ENCODE results near the gene ZCWPW1.

ZCWPW1 gene

GRCh38 chr7:100411101-100411500, 17.4 kb downstream of the ZCWPW1 start:
- Histone ChIP-seq H4K20me1 (ENCODE audit: insufficient read depth, low read length) (no peaks in the 10 kb centered on the region), H3K9me3 (ENCODE audit: low read length) (no peaks in the 10 kb centered on the region), H3K27me3 (ENCODE audit: insufficient read depth, low read length) (peaks cover 6% of the 10 kb centered on the region; the same call in 1 of the 2 replicates), H3K4me1 (ENCODE audit: insufficient read depth, low read length, severe bottlenecking) (peaks cover 6% of the 10 kb centered on the region), H3K4me3 (ENCODE audit: low read depth, low read length, poor library complexity, severe bottlenecking) (no peak overlapping the region), H3K36me3 (ENCODE audit: insufficient read depth, low read length) (no peaks in the 10 kb centered on the region), H3K4me2 (ENCODE audit: low read length) (no peak overlapping the region), H2AFZ (ENCODE audit: low read length) (no peak overlapping the region), H3K9ac (ENCODE audit: low read length) (no peak overlapping the region), H3K27ac (ENCODE audit: low read depth, low read length, poor library complexity, severe bottlenecking) (no peak overlapping the region), H3K79me2 (ENCODE audit: insufficient read depth, low read length) (no peaks in the 10 kb centered on the region), H3F3A (ENCODE audit: insufficient read depth, low read length) (no peaks in the 10 kb centered on the region), H3K9me2 (ENCODE audit: low read depth, low read length) (no peaks in the 10 kb centered on the region)
- TF ChIP-seq, protein P1, sequence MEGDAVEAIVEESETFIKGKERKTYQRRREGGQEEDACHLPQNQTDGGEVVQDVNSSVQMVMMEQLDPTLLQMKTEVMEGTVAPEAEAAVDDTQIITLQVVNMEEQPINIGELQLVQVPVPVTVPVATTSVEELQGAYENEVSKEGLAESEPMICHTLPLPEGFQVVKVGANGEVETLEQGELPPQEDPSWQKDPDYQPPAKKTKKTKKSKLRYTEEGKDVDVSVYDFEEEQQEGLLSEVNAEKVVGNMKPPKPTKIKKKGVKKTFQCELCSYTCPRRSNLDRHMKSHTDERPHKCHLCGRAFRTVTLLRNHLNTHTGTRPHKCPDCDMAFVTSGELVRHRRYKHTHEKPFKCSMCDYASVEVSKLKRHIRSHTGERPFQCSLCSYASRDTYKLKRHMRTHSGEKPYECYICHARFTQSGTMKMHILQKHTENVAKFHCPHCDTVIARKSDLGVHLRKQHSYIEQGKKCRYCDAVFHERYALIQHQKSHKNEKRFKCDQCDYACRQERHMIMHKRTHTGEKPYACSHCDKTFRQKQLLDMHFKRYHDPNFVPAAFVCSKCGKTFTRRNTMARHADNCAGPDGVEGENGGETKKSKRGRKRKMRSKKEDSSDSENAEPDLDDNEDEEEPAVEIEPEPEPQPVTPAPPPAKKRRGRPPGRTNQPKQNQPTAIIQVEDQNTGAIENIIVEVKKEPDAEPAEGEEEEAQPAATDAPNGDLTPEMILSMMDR (IDR thresholded peaks at IDR 0.05; ENCODE audit: low read length), result no peak
- TF ChIP-seq EZH2 (IDR thresholded peaks at IDR 0.05; ENCODE audit: borderline replicate concordance, low read length), result no peak

GRCh38 chr7:100407285-100408180, 21.0 kb downstream of the ZCWPW1 start:
- H3K27ac ChIP-seq (ENCODE audit: low read depth, low read length, poor library complexity, severe bottlenecking), result no peak overlapping the region
- H3K9ac ChIP-seq (ENCODE audit: low read length), result no peak overlapping the region
- H3F3A ChIP-seq (ENCODE audit: insufficient read depth, low read length), result no peaks in the 10 kb centered on the region
- H3K4me3 ChIP-seq (ENCODE audit: low read depth, low read length, poor library complexity, severe bottlenecking), result no peak overlapping the region
- H3K27me3 ChIP-seq (ENCODE audit: insufficient read depth, low read length), result peaks cover 6% of the 10 kb centered on the region; the same call in 1 of the 2 replicates
- H2AFZ ChIP-seq (ENCODE audit: low read length), result no peak overlapping the region
- H3K9me2 ChIP-seq (ENCODE audit: low read depth, low read length), result no peaks in the 10 kb centered on the region
- H3K79me2 ChIP-seq (ENCODE audit: insufficient read depth, low read length), result no peaks in the 10 kb centered on the region
- no peaks in the 10 kb centered on the region for H4K20me1 ChIP-seq (ENCODE audit: insufficient read depth, low read length)
- H3K4me2 ChIP-seq (ENCODE audit: low read length), result no peak overlapping the region
- H3K36me3 ChIP-seq (ENCODE audit: insufficient read depth, low read length), result no peaks in the 10 kb centered on the region
- H3K9me3 ChIP-seq (ENCODE audit: low read length), result no peaks in the 10 kb centered on the region
- TF ChIP-seq, protein P1 (IDR thresholded peaks at IDR 0.05; ENCODE audit: low read length), result peak; percentile 80
- TF ChIP-seq EZH2 (IDR thresholded peaks at IDR 0.05; ENCODE audit: borderline replicate concordance, low read length), result no peak
- peaks cover 6% of the 10 kb centered on the region for H3K4me1 ChIP-seq (ENCODE audit: insufficient read depth, low read length, severe bottlenecking)

- Histone ChIP-seq H3K9me3 (ENCODE audit: low read length) (no peaks in the 10 kb centered on the region), H3K79me2 (ENCODE audit: insufficient read depth, low read length) (no peaks in the 10 kb centered on the region), H3K27me3 (ENCODE audit: insufficient read depth, low read length) (peaks cover 6% of the 10 kb centered on the region; the same call in 1 of the 2 replicates), H2AFZ (ENCODE audit: low read length) (no peak overlapping the region), H3K4me3 (ENCODE audit: low read depth, low read length, poor library complexity, severe bottlenecking) (no peak overlapping the region), H3K36me3 (ENCODE audit: insufficient read depth, low read length) (no peaks in the 10 kb centered on the region), H3K4me2 (ENCODE audit: low read length) (no peak overlapping the region), H4K20me1 (ENCODE audit: insufficient read depth, low read length) (no peaks in the 10 kb centered on the region), H3F3A (ENCODE audit: insufficient read depth, low read length) (no peaks in the 10 kb centered on the region), H3K4me1 (ENCODE audit: insufficient read depth, low read length, severe bottlenecking) (peaks cover 6% of the 10 kb centered on the region), H3K27ac (ENCODE audit: low read depth, low read length, poor library complexity, severe bottlenecking) (no peak overlapping the region), H3K9ac (ENCODE audit: low read length) (no peak overlapping the region), H3K9me2 (ENCODE audit: low read depth, low read length) (no peaks in the 10 kb centered on the region)
- TF ChIP-seq, protein P1 (IDR thresholded peaks at IDR 0.05; ENCODE audit: low read length), result no peak
- no peak for TF ChIP-seq EZH2 (IDR thresholded peaks at IDR 0.05; ENCODE audit: borderline replicate concordance, low read length)
Measured at GRCh38 chr7:100406767-100407166, 21.7 kb downstream of the ZCWPW1 start.
